GM21825 (cell line): ENCODE results near the gene COL6A1.

Experiments
- ATAC-seq: cut with Tn5 transposase; IDR thresholded peaks from one replicate; pipeline ENCODE4 v1.9.1; 2021; ENCODE audit warnings: mild to moderate bottlenecking, moderate library complexity; ENCODE audit not compliant: unreplicated experiment

The COL6A1 gene

DNA sequence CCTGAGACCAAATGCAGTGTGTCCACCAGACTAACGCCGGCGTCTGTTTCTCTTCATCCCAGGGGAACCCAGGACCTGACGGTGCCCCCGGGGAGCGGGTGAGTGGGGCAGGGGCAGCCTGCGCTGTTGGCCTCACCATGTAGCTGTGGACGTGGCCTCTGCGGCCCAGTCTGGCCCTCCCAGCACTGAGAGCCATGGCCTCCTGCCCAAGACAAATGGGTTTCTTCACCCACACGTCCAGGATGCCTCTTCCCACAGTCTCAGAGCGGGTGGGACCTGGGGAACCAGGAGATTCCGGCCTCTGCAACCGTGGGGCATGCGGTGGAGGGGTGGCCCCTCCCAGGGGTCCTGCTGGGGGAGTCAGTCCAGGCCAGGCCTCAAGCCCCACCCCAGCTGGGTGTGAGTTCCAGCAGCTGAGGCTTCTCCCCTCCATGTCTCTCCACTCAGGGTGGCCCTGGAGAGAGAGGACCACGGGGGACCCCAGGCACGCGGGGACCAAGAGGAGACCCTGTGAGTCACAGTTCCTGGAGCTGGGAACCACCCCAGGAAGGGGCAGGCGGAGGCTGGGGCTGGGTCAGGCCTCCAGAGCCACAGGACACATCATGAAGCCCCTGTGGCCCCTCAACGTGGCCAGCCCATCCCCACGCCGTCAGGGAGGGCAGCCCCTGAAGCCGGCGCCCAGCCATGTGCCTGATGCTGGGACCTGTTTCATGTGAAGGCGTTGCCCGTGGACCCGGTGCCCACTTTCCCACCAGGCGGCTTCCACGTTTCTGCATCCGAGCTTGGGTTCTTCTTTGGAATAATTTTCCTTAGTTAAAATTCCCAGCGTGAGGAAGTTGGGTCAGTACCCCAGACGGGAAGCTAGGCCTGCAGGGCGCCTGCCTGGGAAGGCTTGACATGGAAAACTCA, 11.0 kb downstream of the COL6A1 start:
- ATAC-seq: no peak

DNA sequence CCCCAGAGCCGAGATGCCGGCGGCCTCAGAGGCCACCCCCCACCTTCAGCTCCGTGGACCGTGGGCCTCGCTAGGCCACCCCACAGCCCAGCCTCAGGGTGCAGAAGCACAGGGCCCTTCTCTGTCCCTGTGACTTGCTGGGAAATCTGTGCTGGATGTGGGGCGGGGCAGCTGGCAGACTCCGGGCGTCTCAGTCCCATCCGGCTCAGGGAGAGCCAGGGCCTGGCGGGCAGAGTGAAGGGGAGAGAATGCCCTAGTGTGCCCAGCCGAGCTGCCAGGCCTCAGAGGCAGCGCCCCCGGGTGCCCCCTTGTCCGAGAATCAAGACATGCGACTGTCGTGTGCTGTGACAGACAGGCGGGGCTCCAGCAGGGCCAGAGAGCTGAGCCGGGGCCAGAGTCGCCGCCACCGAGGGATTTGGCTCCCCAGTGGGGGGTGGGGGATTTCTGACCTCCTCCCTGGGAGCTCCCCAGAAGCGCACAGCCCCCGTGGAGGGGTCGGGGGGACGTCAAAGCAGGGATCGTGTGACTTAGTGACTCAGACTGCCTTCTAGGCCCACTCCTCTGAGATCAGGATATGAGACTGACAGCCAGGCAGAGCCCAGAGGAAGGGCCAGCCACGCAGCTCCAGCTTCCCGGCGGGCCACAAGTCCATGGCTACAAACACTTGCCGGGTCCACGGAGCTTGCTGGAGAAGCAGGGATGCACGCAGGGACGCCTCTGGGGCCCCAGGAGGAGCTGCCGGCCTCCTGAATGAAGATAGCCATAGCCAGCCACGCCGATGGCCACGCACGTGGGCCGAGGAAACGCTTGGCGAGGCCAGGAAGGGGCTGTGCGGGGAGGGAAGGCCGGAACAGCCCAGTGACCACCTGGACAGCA, 11.9 kb downstream of the COL6A1 start:
- ATAC-seq: no peak

DNA sequence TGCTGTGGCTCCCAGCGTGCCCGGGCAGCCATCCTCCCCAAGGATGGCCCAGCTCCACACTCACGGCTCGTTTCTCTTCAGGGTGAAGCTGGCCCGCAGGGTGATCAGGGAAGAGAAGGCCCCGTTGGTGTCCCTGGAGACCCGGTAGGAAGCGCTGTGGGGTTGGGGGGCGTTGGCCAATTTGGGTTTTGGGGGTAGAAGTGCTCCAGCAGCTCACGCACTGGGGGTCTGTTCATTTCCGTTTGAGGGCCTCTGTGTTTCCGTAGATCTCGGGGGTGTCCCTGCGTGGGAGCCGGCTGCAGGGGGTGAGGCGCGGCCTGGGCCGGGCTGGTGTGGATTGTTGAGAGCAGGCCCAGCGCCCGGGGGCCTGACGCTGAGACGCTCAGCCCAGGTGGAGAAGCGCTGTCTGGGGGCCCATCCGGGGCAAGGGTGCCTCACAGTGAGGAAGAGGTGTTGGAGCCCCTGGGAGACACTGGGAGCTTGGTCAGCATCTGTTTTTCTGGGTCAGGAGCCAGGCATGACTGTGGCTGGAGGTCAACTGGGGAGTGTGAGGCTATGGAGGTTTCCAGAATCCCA, 12.6 kb downstream of the COL6A1 start:
- ATAC-seq: no peak

GRCh38 chr21:45994759-45995685, 13.5 kb downstream of the COL6A1 start:
- no peak for ATAC-seq

- ATAC-seq: no peak
Measured at GRCh38 chr21:45995686-45996179, 14.2 kb downstream of the COL6A1 start.

- no peak for ATAC-seq
Measured at GRCh38 chr21:45996311-45997204, 15.0 kb downstream of the COL6A1 start.

DNA sequence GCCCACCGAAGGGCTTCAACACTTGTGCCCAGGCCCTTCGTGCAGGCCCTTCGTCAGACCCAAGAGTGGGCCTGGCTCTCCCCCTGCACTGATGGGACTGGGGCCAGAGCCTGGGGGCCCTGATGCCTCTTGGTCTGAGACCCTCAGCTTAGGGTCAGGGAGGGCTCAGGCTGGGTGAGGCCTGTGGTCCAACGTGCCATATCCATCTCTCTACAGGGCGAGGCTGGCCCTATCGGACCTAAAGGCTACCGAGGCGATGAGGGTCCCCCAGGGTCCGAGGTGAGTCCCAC, 15.6 kb downstream of the COL6A1 start:
- no peak for ATAC-seq

GRCh38 chr21:45997495-45998275, 16.1 kb downstream of the COL6A1 start:
- no peak for ATAC-seq

DNA sequence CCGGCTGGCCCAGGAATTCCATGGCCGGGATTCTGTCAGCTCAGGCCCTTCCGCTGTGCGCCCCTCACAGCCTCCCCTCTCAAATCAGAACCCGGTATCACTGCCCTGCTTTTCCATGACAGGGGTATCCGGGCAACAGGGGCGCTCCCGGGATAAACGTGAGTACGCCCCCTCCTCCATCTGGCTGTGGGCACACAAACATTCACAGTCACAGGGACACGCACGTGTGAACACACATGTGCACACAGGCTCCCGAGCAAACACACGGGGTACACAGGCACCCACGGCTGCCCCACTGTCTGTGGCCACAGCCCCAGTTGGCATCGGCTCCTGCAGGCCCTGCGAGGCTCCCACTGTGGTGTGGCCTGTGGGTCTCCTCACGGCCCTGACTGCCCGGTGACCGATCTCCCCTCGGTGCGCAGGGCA, 16.7 kb downstream of the COL6A1 start:
- no peak for ATAC-seq

GRCh38 chr21:45998871-45999580, 17.5 kb downstream of the COL6A1 start:
- no peak for ATAC-seq

DNA sequence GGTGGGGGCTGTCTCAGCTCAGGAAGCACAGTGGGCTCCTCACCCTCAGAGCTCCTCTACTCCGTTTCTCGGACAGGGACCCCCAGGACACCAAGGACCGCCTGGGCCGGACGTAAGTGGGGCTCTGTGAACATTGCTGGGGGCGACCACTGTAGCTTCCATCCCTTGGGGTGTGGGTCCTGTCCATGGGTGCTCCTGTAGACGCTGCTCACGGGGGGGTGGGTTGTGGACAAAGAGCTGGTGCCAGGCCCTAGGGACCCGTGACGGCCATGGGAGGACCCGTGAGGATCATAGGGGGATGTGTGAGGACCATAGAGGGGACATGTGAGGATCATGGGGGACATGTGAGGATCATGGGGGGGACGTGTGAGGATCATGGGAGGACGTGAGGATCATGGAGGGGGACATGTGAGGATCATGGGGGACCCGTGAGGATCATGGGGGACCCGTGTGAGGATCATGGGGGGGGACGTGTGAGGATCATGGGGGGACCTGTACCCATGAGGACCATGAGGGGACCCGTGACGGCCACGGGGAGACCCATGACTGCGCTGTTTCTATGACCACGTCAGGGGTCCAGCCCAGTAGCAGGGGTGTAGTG, 18.1 kb downstream of the COL6A1 start:
- no peak for ATAC-seq

GRCh38 chr21:46000182-46000730, 18.7 kb downstream of the COL6A1 start:
- no peak for ATAC-seq

DNA sequence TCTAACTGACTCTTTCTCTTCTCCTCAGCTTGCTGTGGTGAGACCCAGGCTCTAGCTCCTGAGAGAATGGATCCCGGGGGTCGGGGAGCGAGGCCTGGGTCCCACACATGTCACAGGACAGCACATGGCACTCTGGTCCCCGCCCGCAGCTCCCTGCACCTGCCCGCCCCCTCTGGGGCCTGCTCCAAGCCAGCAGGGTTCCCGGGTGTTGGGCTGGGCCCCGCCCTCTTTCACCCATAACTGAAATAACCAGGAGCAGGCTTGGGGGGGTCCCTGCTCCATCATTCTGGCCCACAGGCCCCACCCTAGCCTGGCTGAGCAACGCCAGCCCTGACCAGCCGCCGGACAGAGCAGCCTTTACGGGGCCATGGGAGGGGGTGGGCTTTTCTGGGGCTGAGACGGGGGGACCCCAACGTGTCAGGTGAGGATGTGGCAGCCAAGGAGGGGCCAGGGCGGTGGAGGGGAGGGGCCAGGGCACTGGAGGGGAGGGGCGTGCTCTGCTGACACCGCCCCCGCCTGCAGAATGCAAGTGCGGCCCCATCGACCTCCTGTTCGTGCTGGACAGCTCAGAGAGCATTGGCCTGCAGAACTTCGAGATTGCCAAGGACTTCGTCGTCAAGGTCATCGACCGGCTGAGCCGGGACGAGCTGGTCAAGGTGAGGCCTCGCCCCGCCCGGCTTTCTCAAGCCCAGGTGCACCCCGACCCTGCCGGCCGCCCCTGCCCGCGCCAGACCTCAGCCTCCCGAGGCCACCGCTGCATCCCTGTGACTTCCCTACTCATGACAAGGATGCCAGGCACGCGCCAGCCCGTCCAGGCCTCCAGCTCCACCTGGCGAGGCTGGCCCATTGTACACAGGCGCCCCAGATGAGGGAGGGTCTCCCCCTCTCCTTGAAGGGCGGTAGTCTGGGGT, 19.4 kb downstream of the COL6A1 start:
- ATAC-seq: no peak

- no peak for ATAC-seq
Measured at GRCh38 chr21:46001821-46002681, 20.5 kb downstream of the COL6A1 start.

DNA sequence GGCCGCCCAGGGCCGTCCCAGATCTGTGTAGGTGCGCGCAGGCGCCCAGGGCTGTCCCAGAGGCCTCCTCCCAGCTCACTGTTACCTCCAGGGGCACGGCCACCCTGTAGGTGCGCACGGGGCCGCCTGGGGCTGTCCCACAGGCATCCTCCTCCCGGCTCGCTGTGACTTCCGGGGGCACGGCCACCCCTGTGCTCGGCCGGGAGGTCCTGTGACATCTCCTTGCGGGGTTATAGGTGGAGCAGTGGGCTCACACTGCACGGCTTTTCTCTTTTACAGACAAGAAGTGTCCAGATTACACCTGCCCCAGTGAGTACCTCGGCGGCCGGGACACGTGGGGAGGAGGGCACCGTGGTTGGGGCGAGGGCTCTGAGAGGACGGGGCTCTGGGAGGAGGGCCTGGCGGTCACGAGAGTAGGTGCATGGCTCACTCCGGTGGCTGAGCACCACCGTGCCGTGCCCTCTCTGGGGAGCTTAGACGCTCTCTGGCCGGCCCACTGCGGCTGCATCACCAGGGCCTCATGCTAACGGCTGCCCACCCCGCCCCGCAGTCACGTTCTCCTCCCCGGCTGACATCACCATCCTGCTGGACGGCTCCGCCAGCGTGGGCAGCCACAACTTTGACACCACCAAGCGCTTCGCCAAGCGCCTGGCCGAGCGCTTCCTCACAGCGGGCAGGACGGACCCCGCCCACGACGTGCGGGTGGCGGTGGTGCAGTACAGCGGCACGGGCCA, 21.4 kb downstream of the COL6A1 start:
- ATAC-seq: no peak
